Ectodermal cell (in vitro differentiated cells): ENCODE results near the gene FADS2.
"Not testable (repeated sequence)": the region's sequence is repeated elsewhere in the genome, so short reads cannot be mapped to it uniquely, and the experiment has no call there.

Experiments
- H3K27ac ChIP-seq: 2 replicates; pipeline ENCODE4 v1.7.0; 2013; ENCODE audit warnings: mild to moderate bottlenecking, low read depth, low read length; ENCODE audit not compliant: insufficient read depth, poor library complexity, severe bottlenecking
- H3K27me3 ChIP-seq: 2 replicates; pipeline ENCODE4 v1.7.0; 2013; ENCODE audit warnings: mild to moderate bottlenecking, low read length; ENCODE audit not compliant: insufficient read depth, control insufficient read depth, poor library complexity, severe bottlenecking
- H3K36me3 ChIP-seq: one replicate; pipeline ENCODE4 v1.7.0; 2013; ENCODE audit warnings: low read length; ENCODE audit not compliant: control insufficient read depth, insufficient read depth
- H3K4me1 ChIP-seq: one replicate; pipeline ENCODE4 v1.7.0; 2013; ENCODE audit warnings: low read length; ENCODE audit not compliant: control insufficient read depth, insufficient read depth
- H3K4me3 ChIP-seq: 2 replicates; pipeline ENCODE4 v1.7.0; 2013; ENCODE audit warnings: low read depth, low read length, control low read depth; ENCODE audit not compliant: insufficient read depth
- H3K9me3 ChIP-seq: 2 replicates; pipeline ENCODE4 v1.7.0; 2013; ENCODE audit warnings: mild to moderate bottlenecking, low read length, moderate library complexity; ENCODE audit not compliant: control insufficient read depth
- WGBS, 2 experiments: methylation state at CpG; one replicate each; pipeline ENCODE4 v1.1.7; 2013; ENCODE audit warnings: missing lambda C conversion rate in 2 of 2; 5-methylcytosine and 5-hydroxymethylcytosine counted together

FADS2 gene

GRCh38 chr11:61875698-61876097, 47.6 kb downstream of the FADS2 start:
- Histone ChIP-seq H3K27me3 (peaks cover 11% of the 10 kb centered on the region), H3K27ac (no peak overlapping the region), H3K36me3 (no peaks in the 10 kb centered on the region), H3K9me3 (no peaks in the 10 kb centered on the region), H3K4me3 (no peak overlapping the region), H3K4me1 (peaks cover 3% of the 10 kb centered on the region)
- whole genome bisulfite sequencing, 2 experiments = 92 to 93% methylated on average over 13 to 14 of the region's 14 CpGs

DNA sequence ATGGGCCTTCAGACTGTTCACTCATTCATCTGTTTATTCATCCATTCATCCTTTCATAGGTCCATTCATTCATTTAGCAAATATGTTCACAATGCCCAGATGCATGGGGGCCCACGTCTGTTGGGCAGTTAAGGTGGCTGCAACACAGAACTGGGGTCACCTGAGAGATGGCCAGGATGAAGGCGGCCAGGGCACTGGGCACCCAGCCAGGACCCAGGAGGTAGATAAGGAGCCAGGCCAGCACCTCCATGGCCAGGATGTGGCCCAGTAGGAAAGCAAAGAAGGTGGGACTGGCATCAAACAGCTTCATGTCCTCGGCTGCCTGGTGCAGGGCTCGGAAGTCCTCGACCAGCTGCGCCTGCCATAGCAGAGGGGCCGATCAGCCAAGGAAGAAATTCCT, 51.1 kb downstream of the FADS2 start:
- Histone ChIP-seq H3K27ac (no peak overlapping the region), H3K27me3 (no peaks in the 10 kb centered on the region), H3K9me3 (no peaks in the 10 kb centered on the region), H3K4me3 (no peak overlapping the region), H3K4me1 (no peaks in the 10 kb centered on the region), H3K36me3 (no peaks in the 10 kb centered on the region)
- 91% methylated on average over 7 of the region's 7 CpGs for WGBS, 2 experiments

- Histone ChIP-seq H3K36me3 (no peaks in the 10 kb centered on the region), H3K27ac (no peak overlapping the region), H3K4me3 (no peak overlapping the region), H3K9me3 (no peaks in the 10 kb centered on the region), H3K27me3 (no peaks in the 10 kb centered on the region), H3K4me1 (no peaks in the 10 kb centered on the region)
- 91 to 92% methylated on average over 11 of the region's 11 CpGs for WGBS, 2 experiments
Measured at GRCh38 chr11:61880031-61880430, 51.9 kb downstream of the FADS2 start.

- Histone ChIP-seq H3K4me3 (no peak overlapping the region), H3K36me3 (no peaks in the 10 kb centered on the region), H3K27ac (no peak overlapping the region), H3K4me1 (no peaks in the 10 kb centered on the region), H3K9me3 (no peaks in the 10 kb centered on the region), H3K27me3 (no peaks in the 10 kb centered on the region)
- WGBS, 2 experiments = 93 to 95% methylated on average over 6 of the region's 6 CpGs
Measured at GRCh38 chr11:61880454-61880853, 52.4 kb downstream of the FADS2 start.

DNA sequence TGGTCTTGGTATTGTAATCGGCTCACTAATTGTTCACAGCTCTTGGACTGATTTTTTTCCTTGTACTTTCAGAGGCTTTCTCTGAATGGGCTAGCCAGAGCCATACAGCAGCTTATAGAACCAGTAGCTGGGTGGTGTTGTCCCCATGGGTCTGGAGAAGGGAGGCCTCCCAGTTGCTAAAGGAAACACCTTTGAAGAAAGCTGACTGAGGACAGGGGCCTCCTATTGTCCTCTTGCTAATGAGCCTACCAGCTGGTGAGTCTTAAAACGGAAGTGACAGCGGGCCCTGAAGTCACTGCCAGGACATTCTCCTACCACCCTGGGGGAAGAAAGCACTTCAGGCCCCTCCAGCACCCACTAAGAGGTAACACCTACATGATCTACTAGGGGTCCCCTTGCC, 53.3 kb downstream of the FADS2 start:
- Histone ChIP-seq H3K27ac (no peak overlapping the region), H3K9me3 (no peaks in the 10 kb centered on the region), H3K27me3 (no peaks in the 10 kb centered on the region), H3K4me1 (no peaks in the 10 kb centered on the region), H3K36me3 (no peaks in the 10 kb centered on the region), H3K4me3 (no peak overlapping the region)
- 34 to 36% methylated on average over 3 of the region's 3 CpGs for WGBS, 2 experiments

- not testable (repeated sequence) for H3K9me3 ChIP-seq, H3K27ac ChIP-seq, H3K36me3 ChIP-seq, H3K4me1 ChIP-seq, H3K4me3 ChIP-seq, H3K27me3 ChIP-seq
- 89 to 94% methylated on average over 3 of the region's 3 CpGs for WGBS, 2 experiments
Measured at GRCh38 chr11:61882267-61882666, 54.2 kb downstream of the FADS2 start.

DNA sequence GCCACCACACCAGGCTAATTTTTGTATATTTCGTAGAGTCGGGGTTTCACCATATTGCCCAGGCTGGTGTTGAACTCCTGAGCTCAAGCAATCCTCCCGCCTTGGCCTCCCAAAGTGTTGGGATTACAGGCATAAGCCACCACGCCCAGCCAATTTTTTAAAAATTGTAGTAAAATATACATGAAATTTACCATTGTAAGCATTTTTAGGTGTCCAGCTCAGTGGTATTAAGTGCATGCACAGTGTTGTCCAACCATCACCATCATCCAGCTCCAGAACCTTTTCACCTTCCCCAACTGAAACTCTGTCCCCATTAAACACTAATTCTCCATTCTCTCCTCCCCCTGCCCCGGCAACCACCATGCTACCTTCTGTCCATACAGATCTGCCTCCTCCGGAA, 54.8 kb downstream of the FADS2 start:
- Histone ChIP-seq H3K4me1 (no peaks in the 10 kb centered on the region), H3K27me3 (no peaks in the 10 kb centered on the region), H3K36me3 (no peaks in the 10 kb centered on the region), H3K27ac (no peak overlapping the region), H3K9me3 (no peaks in the 10 kb centered on the region), H3K4me3 (no peak overlapping the region)
- 86 to 87% methylated on average over 6 of the region's 6 CpGs for WGBS, 2 experiments

GRCh38 chr11:61883327-61883726, 55.2 kb downstream of the FADS2 start:
- WGBS, 2 experiments = 93% methylated on average over 10 of the region's 10 CpGs
- no peak overlapping the region for H3K27ac ChIP-seq
- no peaks in the 10 kb centered on the region for H3K27me3 ChIP-seq
- H3K4me1 ChIP-seq = no peaks in the 10 kb centered on the region
- no peak overlapping the region for H3K4me3 ChIP-seq
- H3K36me3 ChIP-seq = no peaks in the 10 kb centered on the region
- no peaks in the 10 kb centered on the region for H3K9me3 ChIP-seq

- 87 to 91% methylated on average over 5 of the region's 5 CpGs for WGBS, 2 experiments
- Histone ChIP-seq H3K27me3 (no peaks in the 10 kb centered on the region), H3K36me3 (no peaks in the 10 kb centered on the region), H3K9me3 (no peaks in the 10 kb centered on the region), H3K4me3 (no peak overlapping the region), H3K27ac (no peak overlapping the region), H3K4me1 (no peaks in the 10 kb centered on the region)
Measured at GRCh38 chr11:61883947-61884346, 55.8 kb downstream of the FADS2 start.

- Histone ChIP-seq H3K4me1 (peaks cover 3% of the 10 kb centered on the region), H3K4me3 (no peak overlapping the region), H3K27ac (no peak overlapping the region), H3K9me3 (no peaks in the 10 kb centered on the region), H3K27me3 (peaks cover 2% of the 10 kb centered on the region), H3K36me3 (no peaks in the 10 kb centered on the region)
- 83 to 86% methylated on average over 7 of the region's 7 CpGs for WGBS, 2 experiments
Measured at GRCh38 chr11:61885166-61885778, 57.2 kb downstream of the FADS2 start.
